Tibial nerve (tissue), 3 donors: Measurements from ENCODE around the gene ISM1.

Source experiments
- CTCF ChIP-seq, 5 experiments: fragments of 200-600 bp in 3 of 5; fragments of 450-650 bp in 2 of 5; sonication (generic) in 3 of 5; IDR thresholded peaks; one replicate each; pipeline ENCODE4 v1.5.1; 2016 to 2019; ENCODE audit warnings: antibody characterized with exemption in 5 of 5, mild to moderate bottlenecking in 3 of 5, moderate library complexity in 2 of 5
- POLR2A ChIP-seq, 2 donors: fragments of 450-650 bp; IDR thresholded peaks; one replicate each; pipeline ENCODE4 v1.6.1; 2017; ENCODE audit warnings: antibody characterized with exemption in 2 of 2, mild to moderate bottlenecking in 2 of 2, moderate library complexity in 2 of 2

- TF ChIP-seq CTCF (IDR thresholded peaks at IDR 0.05) = no peak
- no peak for TF ChIP-seq POLR2A (IDR thresholded peaks at IDR 0.05)
Observed at GRCh38 chr20:13222319-13222716, 1.2 kb downstream of the ISM1 start.
